DMS 273 (cell line): ENCODE data around the gene THG1L.
A peak's percentile ranks its signal among the peaks of the same experiment; 100 is the strongest.
"Not testable (repeated sequence)": the region's sequence is repeated elsewhere in the genome, so short reads cannot be mapped to it uniquely, and the experiment has no call there.

Experiments
- DNase-seq: peaks from one replicate; lab custom pipeline; 2025; ENCODE audit not compliant: unreplicated experiment; lab: John Stamatoyannopoulos, UW

Gene THG1L

DNA sequence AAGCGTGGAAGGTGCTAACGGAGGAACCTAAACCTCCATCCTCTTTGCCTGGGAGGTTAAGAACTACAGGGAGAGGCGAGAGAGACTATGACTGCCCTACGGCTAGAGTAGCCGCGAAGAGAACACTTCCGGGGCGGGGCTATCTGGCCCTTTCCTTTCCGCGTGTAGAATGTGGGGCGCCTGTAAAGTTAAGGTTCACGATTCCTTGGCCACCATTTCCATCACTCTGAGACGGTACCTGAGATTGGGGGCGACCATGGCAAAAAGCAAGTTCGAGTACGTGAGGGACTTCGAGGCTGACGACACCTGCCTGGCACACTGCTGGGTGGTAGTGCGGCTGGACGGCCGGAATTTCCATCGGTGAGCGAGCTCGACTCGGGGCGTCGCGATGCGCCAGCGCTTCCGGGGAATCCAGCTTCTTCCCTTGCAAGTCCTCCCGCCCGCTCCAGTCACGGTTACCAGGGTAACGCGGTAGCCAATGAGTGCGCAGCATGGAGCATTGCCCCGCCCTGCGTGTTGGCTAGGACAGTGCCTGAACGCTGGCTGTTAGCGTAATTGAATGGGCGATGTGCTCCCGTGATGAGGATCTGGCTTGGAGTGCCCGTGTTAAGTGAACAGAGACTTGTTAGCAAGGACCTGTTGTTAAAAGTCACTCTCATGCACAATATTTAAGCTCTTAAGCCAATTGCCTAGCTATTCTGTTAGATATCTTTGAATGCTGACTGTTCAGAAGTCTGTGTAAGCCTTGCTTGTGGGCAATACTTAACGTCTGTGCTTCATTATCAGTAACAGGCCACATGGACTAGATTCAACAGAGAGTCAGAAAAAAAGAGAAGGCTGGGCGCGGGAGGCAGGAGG, at the start of gene THG1L:
THG1L (plus strand) TSS at position 149 of the 858 bp plus-strand sequence; CDS start at position 170, 21 bp downstream.
- DNase-seq, result peak; percentile 99

DNA sequence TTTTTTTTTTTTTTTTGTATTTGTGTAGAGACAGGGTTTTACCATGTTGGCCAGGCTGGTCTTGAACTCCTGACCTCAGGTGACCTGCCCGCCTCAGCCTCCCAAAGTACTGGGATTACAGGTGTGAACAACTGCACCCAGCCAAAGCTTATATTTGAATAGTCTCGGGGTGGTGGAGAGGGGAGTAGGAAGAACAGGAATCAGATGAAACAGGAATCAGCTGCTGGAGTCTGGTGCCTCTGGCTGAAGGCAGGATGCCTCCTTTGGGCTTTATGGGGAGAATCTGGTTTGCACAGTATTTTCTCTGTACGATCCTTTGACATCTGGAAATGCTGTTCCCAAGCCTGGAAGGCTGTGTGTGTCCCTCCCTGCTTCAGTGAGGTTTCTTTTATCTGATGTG, 49.0 kb upstream of the THG1L start:
- no peak for DNase-seq

DNA sequence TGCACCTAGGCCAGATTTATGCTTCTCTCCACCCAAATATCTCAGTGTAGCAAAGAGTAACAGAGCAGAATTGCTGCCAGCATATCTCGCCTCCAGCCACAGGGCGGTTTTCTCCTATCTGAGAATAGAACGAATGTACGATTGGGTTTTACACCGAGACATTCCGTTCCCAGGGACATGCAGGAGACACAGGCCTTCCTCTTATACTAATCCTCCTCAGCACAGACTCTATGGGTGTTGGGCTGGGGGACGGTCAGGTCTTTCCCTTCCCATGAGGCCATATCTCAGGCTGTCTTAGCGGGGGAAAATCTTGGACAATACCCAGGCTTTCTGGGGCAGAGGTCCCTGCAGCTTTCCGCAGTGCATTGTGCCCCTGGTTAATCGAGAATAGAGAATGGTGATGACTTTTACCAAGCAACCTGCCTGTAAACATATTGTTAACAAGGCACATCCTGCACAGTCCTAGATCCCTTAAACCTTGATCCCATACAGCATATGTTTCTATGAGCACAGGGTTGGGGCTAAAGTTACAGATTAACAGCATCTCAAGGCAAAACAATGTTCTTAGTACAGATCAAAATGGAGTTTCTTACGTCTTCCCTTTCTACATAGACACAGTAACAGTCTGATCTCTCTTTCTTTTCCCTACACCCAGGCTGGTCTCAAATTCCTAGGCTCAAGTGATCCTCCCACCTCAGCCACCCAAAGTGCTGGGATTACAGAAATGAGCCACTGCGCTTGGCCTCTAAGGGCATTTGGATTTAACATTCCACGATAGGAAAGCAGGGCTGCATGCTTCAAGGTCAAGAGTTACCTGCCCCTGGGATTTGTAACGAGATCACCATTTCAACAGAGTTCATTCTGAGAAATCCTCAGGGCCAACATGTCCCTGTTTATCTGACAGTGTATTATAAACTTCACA, 44.7 kb upstream of the THG1L start:
- not testable (repeated sequence) for DNase-seq

DNA sequence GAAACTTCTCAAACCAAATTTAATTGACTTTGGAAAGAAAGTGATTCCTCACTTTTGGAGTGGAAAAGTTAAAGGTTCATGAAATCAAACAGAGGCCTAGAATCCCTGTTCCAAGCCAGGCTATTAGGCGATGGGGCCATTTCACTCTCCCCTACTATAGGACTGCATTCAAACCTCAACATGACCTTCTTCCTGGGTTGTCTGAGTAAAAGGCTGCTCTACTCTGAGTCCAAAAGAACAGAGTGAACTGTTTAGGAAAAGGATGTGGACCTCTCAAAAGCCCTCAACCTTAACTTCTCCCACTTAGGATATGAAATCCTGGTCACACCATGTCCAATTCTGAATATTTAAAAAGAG, 44.0 kb upstream of the THG1L start:
- no peak for DNase-seq

DNA sequence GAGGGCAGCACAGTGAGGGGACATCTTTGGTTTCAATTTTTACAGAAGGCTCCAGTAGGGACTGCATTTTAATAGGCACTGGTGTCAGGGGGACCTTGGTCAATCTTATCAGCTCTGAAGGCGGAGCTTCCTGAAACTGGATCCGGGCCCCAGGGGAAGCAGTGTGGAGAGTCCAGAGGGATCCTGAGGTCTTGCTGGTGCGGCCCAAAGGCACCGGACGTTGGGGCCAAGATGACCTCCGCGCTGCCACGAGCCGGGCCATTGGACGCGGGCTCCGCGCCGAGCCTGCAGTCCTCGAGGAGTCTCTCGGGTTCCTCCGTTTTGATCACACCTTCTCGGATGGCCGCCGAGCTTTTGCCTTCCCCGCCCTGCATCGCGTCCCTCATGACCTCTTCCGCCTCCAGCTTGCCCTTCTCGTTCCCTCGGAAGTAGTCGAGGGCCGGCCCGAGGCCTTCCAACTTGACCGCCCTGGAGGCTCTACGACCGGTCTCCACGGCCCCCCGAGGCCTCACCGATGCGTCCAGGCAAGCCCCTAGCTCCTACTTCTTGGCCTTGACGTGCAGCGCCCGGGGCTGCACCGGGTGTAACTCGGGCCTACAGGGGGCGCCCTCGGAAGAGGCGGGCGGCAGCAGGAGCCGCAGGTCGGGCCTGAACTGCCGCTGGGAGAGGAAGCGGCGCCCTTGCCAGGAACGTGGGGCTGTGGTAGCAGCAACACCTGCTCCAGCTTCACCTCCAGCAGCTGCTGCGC, 41.1 kb upstream of the THG1L start:
- DNase-seq, result no peak

DNA sequence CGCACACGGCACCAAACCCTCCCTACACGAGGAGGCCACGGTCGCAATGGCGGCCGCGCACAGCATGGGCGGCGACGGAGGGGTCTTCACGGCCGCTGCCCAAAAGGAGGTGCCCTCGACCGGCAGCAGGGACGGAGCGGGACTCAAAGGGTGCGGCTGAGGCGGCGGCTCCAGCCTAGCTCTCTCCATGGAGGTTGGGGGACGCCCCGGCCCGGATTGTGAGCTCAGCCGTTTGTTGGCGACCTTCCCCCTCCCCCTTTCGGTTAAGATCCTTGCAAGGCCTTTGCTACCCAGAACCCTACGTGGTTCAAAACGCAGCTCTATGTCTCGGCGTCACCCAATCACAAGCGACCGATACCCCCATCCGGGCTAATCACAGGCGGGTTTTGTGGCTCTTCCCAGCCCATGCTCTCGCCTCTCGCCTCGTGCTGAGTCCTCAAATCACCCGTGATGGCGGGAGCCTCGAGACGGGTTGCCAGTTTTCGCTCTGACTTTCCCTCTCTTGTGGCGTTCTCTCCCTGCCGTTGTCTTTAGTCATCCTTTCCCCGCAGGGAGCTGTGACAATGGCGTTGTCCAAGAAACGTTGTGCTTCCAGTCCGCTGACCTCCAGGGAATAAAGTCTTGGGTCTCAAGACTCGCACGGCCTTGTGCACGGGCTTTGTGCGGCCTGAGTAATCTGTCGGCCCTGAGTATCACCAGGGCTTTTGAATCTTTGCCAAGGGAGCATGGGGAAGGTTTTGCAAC, 40.4 kb upstream of the THG1L start:
- DNase-seq, result no peak

DNA sequence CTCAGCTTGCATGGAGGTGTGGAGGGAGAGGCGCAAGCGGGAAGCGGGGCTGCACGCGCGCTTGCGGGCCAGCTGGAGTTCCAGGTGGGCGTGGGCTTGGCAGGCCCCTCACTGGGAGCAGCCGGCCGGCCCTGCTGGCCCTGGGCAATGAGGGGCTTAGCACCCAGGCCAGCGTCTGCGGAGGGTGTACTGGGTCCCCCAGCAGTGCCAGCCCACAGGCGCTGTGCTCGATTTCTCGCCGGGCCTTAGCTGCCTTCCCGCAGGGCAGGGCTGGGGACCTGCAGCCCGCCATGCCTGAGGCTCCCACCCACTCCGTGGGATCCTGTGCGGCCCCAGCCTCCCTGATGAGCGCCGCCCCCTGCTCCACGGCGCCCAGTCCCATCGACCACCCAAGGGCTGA, 37.4 kb upstream of the THG1L start:
- DNase-seq, result not testable (repeated sequence)

DNA sequence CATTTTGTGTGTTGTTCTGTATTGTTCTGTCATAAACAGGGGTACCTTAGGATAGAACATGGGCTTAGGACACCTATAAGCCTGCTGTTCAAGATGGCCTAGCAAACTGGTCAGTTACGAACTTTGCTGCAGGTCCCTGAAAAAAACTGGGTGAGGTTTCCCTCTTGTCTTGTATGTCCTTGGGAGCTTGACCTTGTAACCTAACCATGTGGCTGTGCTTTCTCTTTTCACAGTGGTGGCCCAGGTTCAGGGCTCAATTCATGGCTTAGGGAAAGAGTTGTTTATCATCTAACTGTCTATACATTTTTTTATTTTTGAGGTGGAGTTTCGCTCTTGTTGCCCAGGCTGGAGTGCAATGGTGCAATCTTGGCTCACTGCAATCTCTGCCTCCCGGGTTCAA, 35.1 kb upstream of the THG1L start:
- DNase-seq, result not testable (repeated sequence)

DNA sequence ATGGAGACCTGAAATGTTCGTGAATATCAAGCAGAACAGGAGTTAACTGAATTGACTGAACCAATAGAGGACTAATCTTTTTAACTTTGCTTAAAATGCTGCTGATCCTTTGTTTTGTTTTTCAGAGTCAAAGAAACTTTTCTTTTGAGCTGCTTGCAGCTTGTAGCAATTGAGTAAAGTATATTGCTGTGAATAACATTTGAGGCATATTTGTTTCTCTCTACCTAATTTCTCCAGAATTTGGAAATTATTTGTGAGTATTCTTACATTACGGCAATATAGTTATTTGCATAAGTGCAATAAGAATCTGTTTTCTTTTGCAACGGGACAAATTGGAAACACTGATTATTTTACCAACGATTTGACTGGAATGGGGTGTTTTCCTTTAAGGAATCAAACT, 32.5 kb upstream of the THG1L start:
- DNase-seq, result not testable (repeated sequence)

DNA sequence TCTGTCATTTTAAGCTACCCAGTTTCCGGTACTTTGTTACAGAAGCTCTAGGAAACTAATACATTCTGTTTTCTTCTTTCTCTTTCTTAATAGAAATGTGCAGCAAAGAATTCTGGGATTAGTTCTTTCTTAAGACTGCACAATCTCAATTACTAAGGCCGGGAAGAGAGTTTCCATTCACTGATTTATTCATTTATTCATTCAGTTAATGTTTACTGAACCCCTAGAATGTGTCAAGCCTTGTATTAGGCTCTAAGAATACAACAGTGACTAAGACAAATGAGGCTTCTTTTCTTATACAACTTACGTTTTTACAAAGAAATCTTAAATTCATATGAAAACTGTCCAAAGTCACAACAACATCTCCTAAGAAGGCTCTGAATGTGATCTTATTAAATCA, 27.5 kb upstream of the THG1L start:
- DNase-seq, result no peak

DNA sequence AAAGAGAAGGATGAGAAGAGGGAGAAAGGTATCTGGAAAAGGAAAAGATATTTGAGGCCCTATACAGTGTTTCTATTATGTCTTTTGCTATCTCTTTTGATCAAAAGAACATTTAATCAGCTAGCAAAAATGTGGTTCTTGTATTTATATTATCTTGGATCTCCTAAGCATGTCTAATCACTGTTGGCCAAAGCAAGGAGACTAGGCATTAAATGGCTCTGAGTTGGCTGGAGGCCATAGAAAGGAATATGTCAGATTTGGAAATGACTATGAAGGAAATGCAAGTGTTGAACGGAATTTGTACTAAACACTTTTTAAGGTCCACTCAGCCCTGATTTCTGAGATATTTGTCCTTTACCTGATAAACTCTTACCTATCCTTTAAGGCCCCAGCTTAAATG, 22.4 kb upstream of the THG1L start:
- peak; percentile 7 for DNase-seq

DNA sequence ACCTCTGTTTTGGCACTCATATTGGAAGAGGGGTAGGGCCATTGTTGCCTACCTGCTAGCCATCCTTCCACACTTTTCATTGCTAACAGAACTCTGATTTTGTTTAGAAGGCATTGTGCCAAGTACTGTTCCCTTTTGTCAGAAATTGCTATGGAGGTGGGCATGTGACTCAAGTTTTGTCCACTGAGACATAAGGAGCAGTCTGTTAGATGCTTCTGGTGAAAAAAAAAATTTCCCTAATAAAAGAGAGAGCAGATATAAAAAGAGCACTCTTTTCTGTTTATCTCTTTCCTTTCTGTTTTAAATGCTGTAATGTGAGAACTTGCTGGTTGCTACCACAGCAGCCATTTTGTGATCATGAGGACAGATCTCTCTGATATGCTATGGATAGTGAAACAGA, 21.9 kb upstream of the THG1L start:
- no peak for DNase-seq

DNA sequence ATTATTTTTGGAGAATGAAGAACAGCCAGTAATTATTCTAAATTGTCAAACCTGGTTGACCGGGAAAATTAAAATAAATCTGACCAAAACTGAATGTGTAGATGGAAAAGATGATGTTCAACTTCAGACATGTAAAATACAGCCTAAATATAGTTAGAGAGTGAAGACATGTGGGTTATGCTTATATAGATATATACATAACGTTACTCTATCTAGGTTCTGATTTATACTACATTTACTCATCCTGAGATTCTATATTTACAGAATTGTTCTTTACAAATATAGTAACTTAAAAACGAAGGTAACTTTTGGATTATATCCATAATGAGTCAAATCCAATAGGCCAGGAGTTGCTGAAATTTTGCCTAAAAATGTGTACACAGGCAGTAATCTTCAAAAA, 20.8 kb upstream of the THG1L start:
- DNase-seq, result no peak

DNA sequence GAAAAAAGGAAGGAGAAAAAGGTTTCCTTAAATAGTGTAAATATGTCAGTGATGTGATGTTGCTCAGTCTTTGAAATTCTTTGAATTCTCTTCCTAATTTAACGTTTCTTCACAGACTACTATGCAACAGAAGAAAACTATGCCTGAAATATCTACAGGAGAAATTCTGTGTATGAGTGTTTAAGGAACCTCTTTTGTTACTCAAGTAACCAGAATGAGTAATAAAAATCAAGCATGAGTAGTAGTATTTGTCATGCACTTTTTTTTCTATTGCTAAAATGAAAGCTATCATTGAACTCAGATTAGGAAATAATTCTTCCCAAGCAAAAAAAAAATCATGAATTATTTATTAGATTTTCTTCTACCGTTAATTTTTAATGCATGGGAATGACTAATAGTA, 20.3 kb upstream of the THG1L start:
- DNase-seq, result no peak

DNA sequence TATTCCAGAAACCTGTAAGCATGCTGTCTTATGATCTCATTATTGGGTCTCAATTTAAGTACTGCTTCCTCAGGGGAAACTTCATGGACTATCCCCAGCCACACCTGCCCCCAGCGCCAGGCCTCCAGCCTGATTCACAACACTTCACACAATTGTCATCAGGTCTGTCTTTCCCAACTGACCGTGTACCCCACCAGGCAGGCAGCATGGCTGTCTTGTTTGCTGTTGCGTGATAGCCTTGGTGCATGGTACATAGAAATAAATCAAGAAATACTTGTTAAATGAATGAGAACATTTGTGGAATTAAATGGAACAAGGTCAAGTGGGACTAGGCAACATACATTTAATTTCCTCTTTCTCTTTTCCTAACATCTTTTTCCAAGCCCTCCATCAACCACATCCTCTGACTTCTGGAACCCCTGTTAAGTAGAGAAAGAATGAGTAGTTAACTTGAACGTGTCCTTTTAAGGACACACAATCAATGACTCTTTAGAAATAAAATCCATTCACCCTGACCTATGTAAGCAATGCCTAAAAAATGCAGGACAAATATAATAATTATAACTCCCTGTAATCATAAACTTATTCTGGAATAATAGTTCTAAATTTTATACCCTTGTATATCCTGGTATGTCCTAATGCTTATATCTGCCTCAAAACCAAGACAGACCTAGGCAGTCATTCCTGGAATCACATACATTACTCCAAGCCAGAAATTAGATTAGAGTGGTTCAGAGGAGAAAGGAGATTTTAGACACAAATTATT, 17.2 kb upstream of the THG1L start:
- no peak for DNase-seq

DNA sequence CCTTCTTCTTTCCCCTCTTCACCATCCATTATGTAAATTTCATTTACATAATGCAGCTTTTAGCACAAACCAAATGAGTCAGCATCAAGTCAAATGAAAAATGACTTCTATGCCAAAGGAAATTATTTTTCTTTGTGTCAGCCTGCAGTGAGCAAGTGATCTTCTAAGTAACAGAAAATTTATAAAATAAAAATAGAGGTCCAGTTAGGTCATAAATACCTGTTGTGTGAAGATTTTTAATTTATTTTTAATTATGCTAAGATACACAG, 16.7 kb upstream of the THG1L start:
- DNase-seq, result no peak

DNA sequence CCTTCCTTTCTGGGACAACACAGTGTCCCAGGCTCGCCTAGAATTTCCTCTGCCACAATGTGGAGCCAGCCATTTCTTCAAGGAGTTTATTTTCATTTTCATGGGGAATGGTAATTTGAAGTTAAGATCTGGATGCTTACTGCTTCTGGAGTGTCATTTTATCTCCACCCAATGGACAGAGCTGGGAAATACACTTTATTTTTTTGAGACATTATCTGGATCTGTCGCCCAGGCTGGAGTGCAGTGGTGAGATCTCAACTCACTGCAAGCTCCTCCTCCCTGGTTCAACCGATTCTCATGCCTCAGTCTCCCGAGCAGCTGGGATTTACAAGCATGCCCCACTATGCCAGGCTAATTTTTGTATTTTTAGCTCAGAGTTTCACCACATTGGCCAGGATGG, 12.7 kb upstream of the THG1L start:
- DNase-seq, result peak; percentile 60

DNA sequence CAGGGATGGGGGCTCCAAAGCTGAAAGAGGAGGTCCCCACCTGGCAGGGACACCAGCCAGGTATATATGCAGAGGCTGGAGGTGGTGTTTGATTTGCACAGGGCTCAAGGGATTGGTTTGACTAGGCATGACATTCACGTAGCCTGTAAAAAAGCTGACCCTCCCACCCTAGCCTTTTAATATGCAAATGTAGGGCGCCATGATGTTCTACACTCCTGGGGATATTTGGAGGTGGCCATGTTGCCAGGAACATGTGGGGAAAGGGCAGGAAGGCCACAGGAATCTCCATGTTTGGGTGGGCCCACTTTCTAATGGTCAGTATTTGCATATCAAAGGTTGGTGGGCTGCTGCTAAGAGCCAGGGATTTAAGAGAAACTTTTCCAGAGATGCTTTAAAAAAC, 12.0 kb upstream of the THG1L start:
- DNase-seq, result no peak

DNA sequence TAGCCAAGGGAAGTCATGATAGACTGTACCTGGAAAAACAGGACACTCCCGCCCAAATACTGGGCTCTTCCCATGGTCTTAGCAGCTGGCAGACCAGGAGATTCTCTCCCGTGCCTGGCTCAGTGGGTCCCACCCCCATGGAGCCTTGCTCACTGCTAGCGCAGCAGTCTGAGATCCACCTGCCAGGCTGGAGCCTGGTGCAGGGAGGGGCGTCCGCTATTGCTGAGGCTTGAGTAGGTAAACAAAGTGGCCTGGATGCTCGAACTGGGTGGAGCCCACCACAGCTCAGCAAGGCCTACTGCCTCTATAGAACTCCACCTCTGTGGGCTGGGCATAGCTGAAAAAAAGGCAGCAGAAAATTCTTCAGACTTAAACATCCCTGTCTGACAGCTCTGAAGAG, 10.1 kb upstream of the THG1L start:
- no peak for DNase-seq

DNA sequence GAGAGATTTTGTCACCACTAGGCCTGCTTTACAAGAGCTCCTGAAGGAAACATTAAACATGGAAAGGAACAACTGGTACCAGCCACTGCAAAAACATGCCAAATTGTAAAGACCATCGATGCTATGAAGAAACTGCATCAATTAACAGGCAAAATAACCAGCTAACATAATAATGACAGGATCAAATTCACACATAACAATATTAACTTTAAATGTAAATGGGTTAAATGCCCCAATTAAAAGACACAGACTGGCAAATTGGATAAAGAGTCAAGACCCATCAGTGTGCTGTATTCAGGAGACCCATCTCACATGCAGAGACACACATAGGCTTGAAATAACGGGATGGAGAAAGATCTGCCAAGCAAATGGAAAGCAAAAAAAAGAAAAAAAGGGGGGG, 8.3 kb upstream of the THG1L start:
- DNase-seq, result not testable (repeated sequence)
